SK-N-SH treated with all-trans-retinoic acid at 6 μM for 48 hours (cell line): ENCODE results near the gene PGC.

Source experiments
- ATAC-seq: fragments of 200-7000 bp; cut with Tn5 transposase; 3 replicates; pipeline ENCODE4 v1.9.1; 2020; ENCODE audit warnings: mild to moderate bottlenecking, moderate library complexity
- ARNTL ChIP-seq: fragments of 450-650 bp; formaldehyde crosslinking; IDR thresholded peaks from 2 replicates; pipeline ENCODE4 v1.5.0; 2020; ENCODE audit warnings: low read depth, mild to moderate bottlenecking, moderate library complexity, borderline replicate concordance
- CSDC2 ChIP-seq: fragments of 250-450 bp; sonication (Bioruptor Pico); IDR thresholded peaks from 2 replicates; pipeline ENCODE4 v1.5.0; 2020; ENCODE audit warnings: mild to moderate bottlenecking, moderate library complexity
- ESRRG ChIP-seq: fragments of 250-450 bp; sonication (Bioruptor Pico); IDR thresholded peaks from 2 replicates; pipeline ENCODE4 v1.6.1; 2021; ENCODE audit warnings: mild to moderate bottlenecking
- GLIS3 ChIP-seq: fragments of 250-450 bp; sonication (Bioruptor Pico); IDR thresholded peaks from 2 replicates; pipeline ENCODE4 v1.5.0; 2020; ENCODE audit warnings: mild to moderate bottlenecking, moderate library complexity
- OSR1 ChIP-seq: fragments of 250-450 bp; sonication (Bioruptor Pico); IDR thresholded peaks from 2 replicates; pipeline ENCODE4 v1.8.0; 2022; ENCODE audit warnings: moderate library complexity, mild to moderate bottlenecking, inconsistent platforms
- POU6F1 ChIP-seq: fragments of 250-450 bp; sonication (Bioruptor Pico); IDR thresholded peaks from 2 replicates; pipeline ENCODE4 v1.8.0; 2021; ENCODE audit warnings: low read depth, mild to moderate bottlenecking, moderate library complexity, borderline replicate concordance
- PPARA ChIP-seq: fragments of 250-450 bp; sonication (Bioruptor Pico); IDR thresholded peaks from 2 replicates; pipeline ENCODE4 v1.5.0; 2020; ENCODE audit warnings: mild to moderate bottlenecking, borderline replicate concordance
- SNAI2 ChIP-seq: fragments of 250-450 bp; sonication (Bioruptor Pico); IDR thresholded peaks from 2 replicates; pipeline ENCODE4 v1.5.0; 2020; ENCODE audit warnings: mild to moderate bottlenecking, moderate library complexity
- TOX ChIP-seq: fragments of 250-450 bp; sonication (Bioruptor Pico); IDR thresholded peaks from 2 replicates; pipeline ENCODE4 v1.8.0; 2021; ENCODE audit warnings: mild to moderate bottlenecking, moderate library complexity, borderline replicate concordance
- ZFP3 ChIP-seq: fragments of 250-450 bp; sonication (Bioruptor Pico); IDR thresholded peaks from 2 replicates; pipeline ENCODE4 v1.5.0; 2020; ENCODE audit warnings: mild to moderate bottlenecking, moderate library complexity
- ZFP30 ChIP-seq: fragments of 450-650 bp; formaldehyde crosslinking; IDR thresholded peaks from 2 replicates; pipeline ENCODE4 v1.5.0; 2022; ENCODE audit warnings: mild to moderate bottlenecking, moderate library complexity
- ZNF565 ChIP-seq: fragments of 450-650 bp; formaldehyde crosslinking; conservative IDR thresholded peaks from 2 replicates; pipeline ENCODE4 v1.5.0; 2020; ENCODE audit warnings: low read depth, mild to moderate bottlenecking, moderate library complexity
- ZNF70 ChIP-seq: fragments of 450-650 bp; formaldehyde crosslinking; IDR thresholded peaks from 2 replicates; pipeline ENCODE4 v1.5.0; 2020; ENCODE audit warnings: mild to moderate bottlenecking, moderate library complexity
- ZNF8 ChIP-seq: fragments of 450-650 bp; formaldehyde crosslinking; IDR thresholded peaks from 2 replicates; pipeline ENCODE4 v1.5.0; 2020; ENCODE audit warnings: mild to moderate bottlenecking, moderate library complexity
- TF ChIP-seq, protein P1 (sequence below): fragments of 250-450 bp; sonication (Bioruptor Pico); IDR thresholded peaks from 2 replicates; pipeline ENCODE4 v1.5.0; 2020; ENCODE audit warnings: mild to moderate bottlenecking, moderate library complexity
- TF ChIP-seq, protein P2 (sequence below): fragments of 250-450 bp; sonication (Bioruptor Pico); IDR thresholded peaks from 2 replicates; pipeline ENCODE4 v1.5.1; 2020; ENCODE audit warnings: low read depth, mild to moderate bottlenecking, moderate library complexity
- TF ChIP-seq, protein P3 (sequence below): fragments of 250-450 bp; sonication (Bioruptor Pico); IDR thresholded peaks from 2 replicates; pipeline ENCODE4 v1.8.0; 2020; ENCODE audit warnings: mild to moderate bottlenecking, moderate library complexity, borderline replicate concordance
- TF ChIP-seq, protein P4 (sequence below): fragments of 250-450 bp; sonication (Bioruptor Pico); IDR thresholded peaks from 2 replicates; pipeline ENCODE4 v1.5.1; 2021; ENCODE audit warnings: mild to moderate bottlenecking, moderate library complexity

PGC gene

DNA sequence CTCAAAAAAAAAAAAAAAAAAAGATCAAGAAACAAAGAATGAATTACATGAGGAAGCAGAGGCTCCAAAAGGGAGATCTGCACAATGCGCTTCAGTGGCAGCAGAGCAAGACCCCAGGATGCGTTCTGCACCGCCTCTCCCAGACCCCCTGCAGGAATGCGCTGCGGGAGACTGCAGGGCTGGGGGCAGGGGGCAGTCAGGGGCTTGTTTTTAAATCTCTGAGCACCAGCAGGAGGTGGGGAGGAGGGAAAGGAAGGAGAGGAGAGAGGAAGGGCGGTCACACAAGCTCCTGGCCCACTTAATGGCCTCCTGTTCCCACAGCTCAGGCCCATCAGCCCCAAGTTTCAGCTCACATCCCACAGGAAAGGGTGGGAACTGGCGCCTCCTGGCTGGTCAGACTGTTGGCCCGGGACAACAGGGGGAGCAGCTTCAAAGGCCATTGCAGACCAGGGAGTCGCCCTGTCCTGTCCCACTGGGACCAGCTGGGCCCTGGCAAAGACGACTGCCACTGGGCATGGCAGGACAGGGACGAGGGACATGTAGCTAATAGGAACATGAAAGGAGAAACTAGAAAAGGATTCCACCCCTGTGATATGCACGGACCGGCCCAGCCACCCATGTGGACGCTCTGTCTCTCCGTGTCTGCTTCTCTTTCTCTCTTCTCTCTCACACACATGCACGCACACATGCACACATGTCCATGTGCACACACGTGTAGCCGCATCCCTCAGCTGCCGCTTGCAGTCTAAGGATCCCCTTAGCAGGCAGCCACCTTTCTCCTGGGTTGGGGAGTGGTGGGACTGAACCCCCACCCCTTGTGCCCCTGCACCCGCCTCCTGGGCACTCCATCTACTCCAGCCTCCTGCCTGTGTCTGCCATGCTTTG, 46.5 kb downstream of the PGC start:
- no peak for ATAC-seq
- TF ChIP-seq ARNTL (no peak), TOX (CRISPR knock-in tag) (no peak), POU6F1 (CRISPR knock-in tag) (no peak)

GRCh38 chr6:41699063-41699462, 48.1 kb downstream of the PGC start:
- TF ChIP-seq ZFP30 (no peak), GLIS3 (CRISPR knock-in tag) (no peak), ARNTL (no peak), ZNF565 (CRISPR knock-in tag) (no peak), ZNF8 (CRISPR knock-in tag) (no peak), ZFP3 (no peak), OSR1 (CRISPR knock-in tag) (no peak), CSDC2 (CRISPR knock-in tag) (no peak), ESRRG (CRISPR knock-in tag) (no peak), PPARA (CRISPR knock-in tag) (no peak), ZNF70 (no peak), POU6F1 (CRISPR knock-in tag) (no peak), SNAI2 (no peak)
- TF ChIP-seq, protein P1, sequence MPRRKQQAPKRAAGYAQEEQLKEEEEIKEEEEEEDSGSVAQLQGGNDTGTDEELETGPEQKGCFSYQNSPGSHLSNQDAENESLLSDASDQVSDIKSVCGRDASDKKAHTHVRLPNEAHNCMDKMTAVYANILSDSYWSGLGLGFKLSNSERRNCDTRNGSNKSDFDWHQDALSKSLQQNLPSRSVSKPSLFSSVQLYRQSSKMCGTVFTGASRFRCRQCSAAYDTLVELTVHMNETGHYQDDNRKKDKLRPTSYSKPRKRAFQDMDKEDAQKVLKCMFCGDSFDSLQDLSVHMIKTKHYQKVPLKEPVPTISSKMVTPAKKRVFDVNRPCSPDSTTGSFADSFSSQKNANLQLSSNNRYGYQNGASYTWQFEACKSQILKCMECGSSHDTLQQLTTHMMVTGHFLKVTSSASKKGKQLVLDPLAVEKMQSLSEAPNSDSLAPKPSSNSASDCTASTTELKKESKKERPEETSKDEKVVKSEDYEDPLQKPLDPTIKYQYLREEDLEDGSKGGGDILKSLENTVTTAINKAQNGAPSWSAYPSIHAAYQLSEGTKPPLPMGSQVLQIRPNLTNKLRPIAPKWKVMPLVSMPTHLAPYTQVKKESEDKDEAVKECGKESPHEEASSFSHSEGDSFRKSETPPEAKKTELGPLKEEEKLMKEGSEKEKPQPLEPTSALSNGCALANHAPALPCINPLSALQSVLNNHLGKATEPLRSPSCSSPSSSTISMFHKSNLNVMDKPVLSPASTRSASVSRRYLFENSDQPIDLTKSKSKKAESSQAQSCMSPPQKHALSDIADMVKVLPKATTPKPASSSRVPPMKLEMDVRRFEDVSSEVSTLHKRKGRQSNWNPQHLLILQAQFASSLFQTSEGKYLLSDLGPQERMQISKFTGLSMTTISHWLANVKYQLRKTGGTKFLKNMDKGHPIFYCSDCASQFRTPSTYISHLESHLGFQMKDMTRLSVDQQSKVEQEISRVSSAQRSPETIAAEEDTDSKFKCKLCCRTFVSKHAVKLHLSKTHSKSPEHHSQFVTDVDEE (CRISPR knock-in tag), result no peak
- TF ChIP-seq, protein P2, sequence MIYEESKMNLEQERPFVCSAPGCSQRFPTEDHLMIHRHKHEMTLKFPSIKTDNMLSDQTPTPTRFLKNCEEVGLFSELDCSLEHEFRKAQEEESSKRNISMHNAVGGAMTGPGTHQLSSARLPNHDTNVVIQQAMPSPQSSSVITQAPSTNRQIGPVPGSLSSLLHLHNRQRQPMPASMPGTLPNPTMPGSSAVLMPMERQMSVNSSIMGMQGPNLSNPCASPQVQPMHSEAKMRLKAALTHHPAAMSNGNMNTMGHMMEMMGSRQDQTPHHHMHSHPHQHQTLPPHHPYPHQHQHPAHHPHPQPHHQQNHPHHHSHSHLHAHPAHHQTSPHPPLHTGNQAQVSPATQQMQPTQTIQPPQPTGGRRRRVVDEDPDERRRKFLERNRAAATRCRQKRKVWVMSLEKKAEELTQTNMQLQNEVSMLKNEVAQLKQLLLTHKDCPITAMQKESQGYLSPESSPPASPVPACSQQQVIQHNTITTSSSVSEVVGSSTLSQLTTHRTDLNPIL (CRISPR knock-in tag), result no peak
- TF ChIP-seq, protein P3, sequence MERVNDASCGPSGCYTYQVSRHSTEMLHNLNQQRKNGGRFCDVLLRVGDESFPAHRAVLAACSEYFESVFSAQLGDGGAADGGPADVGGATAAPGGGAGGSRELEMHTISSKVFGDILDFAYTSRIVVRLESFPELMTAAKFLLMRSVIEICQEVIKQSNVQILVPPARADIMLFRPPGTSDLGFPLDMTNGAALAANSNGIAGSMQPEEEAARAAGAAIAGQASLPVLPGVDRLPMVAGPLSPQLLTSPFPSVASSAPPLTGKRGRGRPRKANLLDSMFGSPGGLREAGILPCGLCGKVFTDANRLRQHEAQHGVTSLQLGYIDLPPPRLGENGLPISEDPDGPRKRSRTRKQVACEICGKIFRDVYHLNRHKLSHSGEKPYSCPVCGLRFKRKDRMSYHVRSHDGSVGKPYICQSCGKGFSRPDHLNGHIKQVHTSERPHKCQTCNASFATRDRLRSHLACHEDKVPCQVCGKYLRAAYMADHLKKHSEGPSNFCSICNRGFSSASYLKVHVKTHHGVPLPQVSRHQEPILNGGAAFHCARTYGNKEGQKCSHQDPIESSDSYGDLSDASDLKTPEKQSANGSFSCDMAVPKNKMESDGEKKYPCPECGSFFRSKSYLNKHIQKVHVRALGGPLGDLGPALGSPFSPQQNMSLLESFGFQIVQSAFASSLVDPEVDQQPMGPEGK (CRISPR knock-in tag), result no peak
- TF ChIP-seq, protein P4, sequence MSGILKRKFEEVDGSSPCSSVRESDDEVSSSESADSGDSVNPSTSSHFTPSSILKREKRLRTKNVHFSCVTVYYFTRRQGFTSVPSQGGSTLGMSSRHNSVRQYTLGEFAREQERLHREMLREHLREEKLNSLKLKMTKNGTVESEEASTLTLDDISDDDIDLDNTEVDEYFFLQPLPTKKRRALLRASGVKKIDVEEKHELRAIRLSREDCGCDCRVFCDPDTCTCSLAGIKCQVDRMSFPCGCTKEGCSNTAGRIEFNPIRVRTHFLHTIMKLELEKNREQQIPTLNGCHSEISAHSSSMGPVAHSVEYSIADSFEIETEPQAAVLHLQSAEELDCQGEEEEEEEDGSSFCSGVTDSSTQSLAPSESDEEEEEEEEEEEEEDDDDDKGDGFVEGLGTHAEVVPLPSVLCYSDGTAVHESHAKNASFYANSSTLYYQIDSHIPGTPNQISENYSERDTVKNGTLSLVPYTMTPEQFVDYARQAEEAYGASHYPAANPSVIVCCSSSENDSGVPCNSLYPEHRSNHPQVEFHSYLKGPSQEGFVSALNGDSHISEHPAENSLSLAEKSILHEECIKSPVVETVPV (CRISPR knock-in tag), result no peak

More at GRCh38 chr6:41699063-41699462, 48.1 kb downstream of the PGC start:
- ATAC-seq, result no peak
